Hematopoietic multipotent progenitor cell (in vitro differentiated cells): ENCODE results near the gene FARSB. TPM values are rescaled to one million over a fixed set of nuclear protein-coding genes. Genes with fewer than 3 reads are reported as not detected.

Experiments
- DNase-seq, 3 donors: peaks; one replicate each; pipeline ENCODE4 v3.0.0-alpha.2; 2011 to 2015; ENCODE audit warnings: low read depth in 2 of 3, low spot score in 2 of 3
- total RNA-seq: library from RNA; depleted of rRNA; stranded (reverse); fragments of >200 nt; gene quantifications from one replicate; pipeline ENCODE4 v1.2.3, GENCODE V29; 2012

Gene FARSB
- total RNA-seq, 1 donor, result 7.0 TPM

DNA sequence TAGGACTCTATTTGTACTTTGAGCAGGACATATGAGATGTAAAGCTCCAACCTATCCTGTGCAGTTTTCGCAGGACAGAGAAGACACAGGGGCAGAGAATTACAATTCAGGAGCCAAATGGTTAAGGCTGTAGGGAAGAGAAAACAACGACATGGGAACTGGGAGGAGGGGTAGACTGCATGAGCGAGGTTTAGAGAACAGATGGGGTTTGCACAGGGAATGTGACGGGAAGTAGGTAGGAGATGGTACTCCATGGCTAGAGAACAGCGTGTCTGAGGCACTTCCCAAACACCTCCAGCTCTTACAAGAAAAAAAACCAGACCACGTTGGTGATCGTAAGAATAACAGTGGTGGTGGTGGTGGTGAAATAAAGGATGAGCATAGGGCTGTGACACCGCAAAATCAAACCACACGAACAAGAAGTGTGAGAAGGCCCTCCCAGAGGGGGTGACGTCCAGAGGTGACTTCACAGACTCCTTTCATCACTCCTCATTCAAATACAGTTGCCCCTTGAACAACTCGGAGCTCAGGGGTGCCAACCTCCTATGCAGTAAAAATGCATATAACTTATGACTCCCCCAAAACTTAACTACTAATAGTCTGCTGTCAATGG lies 92.7 kb downstream of the FARSB start:
- no peak for DNase-seq

DNA sequence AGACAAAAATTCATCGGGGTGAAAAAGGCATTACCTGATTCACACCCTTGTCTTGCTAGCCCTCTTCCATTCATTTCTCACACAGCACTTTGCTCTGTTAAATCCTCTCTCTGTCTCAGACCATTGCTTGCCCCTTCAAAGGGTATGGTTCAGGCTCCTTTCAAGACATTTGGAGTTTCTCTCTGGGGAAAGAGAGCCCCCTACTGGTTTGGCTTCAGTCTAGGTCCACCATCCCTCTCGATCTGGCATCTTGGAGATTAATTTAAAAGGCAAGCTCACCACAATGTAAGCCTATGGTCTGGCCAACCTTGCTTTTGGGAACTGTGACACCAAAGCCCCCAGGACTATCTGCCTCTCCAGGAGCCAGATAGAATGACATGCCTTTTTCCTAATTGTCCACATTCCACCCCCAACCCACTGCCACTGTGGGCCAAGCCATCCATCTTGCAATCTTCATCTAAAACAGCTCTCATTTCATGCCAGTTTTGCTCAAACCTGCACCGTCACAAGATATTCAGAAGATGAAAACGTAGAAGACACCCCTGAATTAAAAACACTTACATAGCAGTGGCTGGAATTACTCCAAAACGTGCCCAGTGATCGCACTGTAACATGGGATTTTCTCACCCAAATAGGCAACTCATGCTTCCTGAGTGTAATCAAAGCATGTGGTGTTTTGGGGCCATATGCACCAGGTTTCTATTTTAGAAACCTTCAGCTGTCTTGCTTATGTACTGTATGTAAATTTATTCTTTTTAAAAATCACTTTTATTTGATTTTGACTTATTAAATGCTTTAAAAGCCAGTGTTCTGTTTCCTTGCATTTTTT lies 93.9 kb downstream of the FARSB start:
- DNase-seq, result peak; percentile 5 to 77 (median 53)

DNA sequence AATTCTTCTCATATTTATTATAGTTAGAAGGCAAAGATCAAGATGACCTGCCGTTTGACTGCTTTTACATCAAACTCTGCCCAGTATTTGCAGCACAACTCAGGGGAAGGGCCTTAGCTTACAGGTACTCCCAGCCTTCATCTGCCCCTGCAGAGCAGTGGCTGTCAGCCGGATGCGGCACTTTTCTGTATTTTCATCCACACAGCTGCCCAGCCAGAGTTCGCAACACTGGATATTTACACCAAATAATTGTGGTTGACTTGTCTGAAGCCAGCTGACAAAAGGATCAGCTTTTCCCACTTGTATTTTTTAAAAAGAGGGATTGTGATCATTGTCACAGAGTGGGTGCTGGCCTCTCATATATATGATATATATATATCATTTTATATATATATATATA lies 94.7 kb downstream of the FARSB start:
- no peak for DNase-seq

DNA sequence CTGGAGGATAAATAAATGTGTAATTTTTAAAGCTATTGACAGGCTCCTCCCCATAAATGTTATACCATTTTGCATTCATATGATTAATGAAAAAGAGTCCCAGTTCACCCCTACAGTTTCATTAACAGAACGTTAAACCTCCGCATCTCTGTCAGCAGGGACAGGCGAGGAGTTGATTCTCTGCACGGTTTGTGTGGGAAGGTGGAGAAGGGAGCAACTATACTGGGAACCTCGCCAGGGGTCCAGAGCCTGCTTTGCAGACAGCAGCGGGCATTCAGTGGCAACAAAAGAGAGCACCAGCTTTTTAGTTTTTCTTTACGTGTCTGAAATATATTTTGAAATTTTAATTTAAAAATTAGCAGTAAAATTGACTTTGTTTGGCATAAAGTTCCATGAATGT lies 101.4 kb downstream of the FARSB start:
- no peak for DNase-seq

DNA sequence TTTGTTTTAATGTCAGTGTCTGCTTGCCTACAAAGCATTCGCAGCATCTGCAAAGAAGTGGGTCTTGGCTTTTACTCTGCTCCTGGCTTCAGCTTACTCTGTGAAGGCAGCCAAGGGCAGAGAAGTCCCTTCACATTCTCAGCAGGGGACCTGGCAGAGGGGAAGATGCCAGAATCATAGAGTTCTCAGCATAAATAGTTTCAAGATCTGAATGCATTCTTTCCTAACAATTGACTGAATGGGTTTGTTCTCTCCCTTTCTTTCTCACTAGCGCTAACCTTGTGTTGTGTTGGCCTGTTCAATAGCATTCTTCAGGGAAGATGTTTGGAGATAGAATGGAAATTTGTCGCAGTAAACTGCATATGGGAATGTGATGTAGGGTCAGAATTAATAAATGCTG lies 106.9 kb downstream of the FARSB start:
- DNase-seq, result no peak

DNA sequence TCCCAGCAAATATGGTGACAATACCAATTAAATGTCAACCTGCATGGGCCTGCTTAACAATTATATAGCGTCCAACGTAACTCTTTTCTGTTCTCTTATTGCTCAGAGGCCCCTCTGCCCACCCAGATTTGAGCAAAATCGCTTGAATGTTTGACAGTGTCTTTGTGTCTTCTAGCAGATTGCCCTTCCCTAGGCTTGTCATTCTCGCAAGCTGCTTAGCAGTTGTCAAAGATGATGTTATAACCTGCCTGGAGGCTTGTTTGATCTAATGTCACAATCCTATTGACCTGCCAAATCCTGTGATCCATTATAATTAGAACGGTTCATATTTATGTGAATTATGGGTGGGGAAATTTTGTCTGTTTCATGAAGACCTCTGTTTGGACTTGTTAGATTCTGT lies 108.8 kb downstream of the FARSB start:
- no peak for DNase-seq

DNA sequence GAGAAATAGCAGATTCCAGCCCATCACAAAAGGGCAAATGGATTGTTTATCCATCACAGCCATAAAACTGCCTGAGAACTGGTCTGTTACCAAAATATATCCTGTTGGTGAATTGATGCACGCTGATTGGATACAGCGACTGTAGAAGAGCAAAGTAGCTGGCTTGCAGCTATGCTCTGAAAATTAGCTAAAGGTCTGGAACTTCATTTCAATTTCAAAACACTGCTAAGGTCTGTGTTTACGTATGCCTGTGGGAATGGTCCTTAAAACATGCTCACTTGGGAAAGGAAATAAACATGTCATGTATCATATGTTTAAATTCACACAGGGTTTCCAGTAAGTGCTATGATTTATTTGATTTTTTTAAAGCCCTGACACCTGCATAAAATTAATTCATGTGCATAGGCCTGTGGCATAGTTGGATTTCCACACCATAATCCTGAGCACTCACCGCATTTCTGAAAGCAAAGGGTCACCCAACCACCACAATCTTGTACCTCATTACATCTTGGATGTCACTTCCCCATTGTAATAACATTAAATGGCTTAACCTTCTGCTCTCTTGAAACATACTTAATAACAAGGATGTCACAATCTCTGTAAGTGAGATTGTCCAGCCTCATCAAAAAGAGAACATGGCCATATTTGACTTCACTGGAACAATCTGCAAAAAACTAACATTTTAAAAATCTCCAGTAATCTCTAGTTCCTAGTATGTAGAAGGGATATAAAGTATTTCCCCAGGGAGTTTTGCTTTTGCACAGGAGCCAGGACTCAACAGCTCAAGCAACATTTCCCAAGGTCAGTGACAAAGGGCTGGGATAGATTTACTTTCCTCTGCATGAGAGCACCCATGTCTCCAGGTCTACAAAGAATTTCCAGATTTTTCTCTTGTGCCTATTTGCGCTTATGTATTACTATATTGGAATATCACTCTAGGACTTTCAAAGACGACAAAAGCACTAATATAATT lies 109.8 kb downstream of the FARSB start:
- no peak for DNase-seq

DNA sequence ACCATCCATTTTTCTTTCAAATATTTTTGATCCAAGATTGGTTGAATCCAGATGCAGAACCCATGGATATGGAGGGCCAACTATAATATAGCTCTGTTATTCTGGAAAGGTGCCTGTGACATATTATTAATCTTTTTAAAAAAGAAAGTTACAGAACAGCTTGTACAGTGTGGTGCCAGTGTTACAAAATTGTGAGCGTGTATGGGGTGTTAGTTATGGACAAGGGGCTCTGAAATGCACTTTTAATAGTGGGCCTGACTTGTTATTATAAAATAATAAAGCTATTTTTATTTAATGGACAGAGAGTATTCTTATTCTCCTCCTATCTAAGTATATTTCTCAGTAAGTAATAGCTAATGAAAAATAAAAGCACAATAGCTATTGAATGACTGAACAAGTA lies 111.2 kb downstream of the FARSB start:
- DNase-seq, result no peak

DNA sequence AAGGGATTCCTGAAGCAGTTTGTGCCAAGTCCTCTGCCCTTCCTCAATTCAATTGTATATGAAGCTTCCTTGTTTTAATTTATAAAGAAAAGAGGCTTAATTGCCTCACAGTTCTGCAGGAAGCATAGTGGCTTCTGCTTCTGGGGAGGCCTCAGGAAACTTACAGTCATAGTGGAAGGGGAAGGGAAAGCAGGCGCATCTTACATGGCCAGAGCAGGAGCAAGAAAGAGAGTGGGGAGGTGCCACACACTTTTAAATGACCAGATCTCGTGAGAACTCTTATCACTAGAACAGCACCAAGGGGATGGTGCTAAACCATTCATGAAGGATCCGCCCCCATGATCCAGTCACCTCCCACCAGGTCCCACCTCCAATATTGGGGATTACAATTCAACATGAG lies 117.4 kb downstream of the FARSB start:
- no peak for DNase-seq

DNA sequence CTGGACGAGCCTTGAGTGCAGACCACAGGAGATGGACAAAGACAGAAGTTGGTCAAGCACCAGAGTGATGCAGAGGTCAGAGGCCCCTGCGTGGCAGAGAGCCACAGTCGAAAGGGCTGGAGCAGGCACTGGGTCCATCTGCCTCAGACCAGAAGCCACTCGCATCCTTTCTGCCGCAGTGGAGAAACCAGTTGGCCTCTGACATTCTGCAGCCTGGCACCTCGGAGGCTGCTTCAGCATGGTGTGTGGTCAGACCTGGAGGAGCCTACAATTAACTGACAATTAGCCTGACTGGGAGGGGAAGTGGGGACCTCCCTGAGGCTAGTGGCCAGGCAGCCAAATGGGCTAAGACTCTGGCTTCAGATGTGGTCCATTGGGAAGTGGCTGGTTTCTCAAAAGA lies 120.4 kb downstream of the FARSB start:
- DNase-seq, result no peak

DNA sequence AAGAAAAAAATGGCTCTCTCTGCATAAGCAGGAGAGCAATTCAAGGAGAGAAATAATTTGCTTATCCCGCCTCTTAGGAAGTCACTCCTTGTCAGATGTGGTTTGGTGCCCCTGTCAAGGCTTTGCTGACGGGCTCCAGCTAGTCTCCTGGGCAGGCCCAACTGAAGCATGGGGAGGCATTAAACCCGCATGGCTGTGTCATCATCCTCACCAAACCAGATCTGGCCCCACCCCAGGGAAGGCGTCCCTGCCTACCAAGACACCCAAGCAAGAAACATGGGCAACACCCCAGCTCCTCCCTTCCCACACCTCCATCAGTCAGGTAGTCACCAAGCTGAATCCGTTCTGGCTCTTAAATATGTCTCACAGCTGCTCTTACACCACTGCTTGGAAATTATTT lies 123.6 kb downstream of the FARSB start:
- no peak for DNase-seq

DNA sequence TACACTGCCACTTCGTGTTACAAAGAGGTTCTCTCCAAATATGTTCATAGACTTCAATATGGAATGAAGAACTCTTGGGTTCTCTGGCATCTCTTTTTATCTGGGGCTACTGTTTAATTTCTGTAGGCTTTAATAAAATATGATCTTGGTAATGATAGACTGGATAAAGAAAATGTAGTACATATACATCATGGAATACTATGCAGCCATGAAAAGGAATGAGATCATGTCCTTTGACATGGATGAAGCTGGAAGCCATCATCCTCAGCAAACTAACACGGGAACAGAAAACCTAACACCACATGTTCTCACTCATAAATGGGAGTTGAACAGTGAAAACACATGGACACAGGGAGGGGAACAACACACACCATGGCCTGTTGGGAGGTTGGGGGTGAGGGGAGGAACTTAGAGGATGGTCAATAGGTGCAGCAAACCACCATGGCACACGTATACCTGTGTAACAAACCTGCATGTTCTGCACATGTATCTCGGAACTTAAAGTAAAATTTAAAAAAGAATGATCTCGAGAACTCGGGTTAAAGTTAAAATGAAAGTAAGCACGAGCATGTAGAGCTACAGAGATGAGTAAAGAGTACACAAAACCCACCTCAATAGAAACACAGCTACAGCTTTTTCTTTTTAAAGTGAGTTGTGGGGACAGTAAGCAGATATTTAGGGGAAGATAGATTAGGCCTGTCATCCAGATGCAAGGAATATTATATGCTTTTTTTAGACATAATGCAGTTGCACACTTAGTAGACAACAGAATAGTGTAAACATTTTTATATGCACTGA lies 129.2 kb downstream of the FARSB start:
- DNase-seq, result no peak

DNA sequence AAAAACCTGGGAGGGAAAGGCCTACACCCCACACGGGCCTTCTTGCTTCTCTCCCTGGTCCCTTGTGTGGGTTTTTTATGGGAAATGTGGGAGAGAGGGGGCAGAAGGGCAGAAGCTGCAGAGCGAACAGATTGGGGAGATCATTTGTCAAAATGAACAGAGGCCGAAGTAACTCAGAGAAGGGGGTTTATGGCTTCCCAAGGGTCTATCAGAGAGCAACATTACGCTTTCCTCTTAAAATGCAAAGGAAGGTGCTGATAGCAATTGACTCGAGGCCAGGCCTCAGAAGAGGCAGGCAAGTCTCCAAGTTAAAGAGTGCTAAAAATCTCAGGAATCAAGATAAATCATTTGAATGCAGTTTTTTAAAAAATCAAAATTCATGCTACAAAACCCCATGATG lies 130.1 kb downstream of the FARSB start:
- no peak for DNase-seq

DNA sequence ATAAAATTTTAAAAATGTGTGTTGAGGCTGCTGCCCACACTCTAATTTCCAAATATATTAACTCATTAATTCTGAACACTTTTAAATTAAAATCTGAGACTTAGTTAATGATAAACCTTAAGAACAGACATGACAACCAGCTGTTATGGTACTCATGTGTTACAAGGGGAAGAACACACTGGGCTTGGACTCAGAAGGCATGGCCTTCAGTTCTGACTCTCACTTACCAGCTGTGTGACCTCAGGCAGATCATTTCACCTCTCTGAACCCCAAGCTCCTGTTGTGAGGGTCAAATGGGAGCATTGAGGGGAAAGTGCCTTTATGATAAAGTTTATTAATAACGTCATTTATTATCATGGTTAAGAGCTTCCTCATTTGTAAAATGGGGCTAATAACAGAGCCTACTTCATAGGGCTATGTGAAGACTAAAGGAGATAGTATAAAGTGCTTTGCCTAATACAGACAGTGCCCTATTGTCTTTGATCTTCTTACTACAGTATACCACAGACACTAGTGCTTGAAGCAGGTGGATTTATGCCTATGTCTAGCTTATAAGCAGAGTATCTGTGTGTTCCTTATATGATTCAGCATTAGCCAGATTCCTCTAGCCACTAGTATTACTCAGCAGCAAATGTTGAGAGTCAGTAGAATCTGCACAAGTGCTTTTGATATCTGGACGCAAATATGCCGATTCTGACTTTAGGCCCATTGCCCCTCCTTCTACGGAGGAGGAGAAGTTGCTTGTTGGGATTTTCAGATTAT lies 131.9 kb downstream of the FARSB start:
- no peak for DNase-seq

DNA sequence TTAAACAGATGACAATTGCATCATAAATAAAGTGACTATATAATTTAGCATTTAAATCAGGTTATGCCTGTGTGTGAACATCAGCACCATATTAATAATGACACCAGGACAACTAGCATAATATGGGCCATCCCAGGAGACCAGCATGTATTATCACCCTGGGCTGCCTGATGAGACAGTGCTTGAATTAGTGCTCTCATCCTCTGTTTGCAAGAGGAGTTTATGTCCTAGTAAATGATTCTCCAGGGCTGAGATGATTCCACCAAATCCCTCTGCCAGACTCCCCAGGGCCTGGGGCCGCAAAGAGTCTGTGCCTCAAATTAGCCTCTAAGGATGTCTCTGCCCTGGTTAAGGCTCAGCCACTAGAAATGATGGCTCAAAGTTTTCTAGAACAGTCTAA lies 133.8 kb downstream of the FARSB start:
- DNase-seq, result no peak

DNA sequence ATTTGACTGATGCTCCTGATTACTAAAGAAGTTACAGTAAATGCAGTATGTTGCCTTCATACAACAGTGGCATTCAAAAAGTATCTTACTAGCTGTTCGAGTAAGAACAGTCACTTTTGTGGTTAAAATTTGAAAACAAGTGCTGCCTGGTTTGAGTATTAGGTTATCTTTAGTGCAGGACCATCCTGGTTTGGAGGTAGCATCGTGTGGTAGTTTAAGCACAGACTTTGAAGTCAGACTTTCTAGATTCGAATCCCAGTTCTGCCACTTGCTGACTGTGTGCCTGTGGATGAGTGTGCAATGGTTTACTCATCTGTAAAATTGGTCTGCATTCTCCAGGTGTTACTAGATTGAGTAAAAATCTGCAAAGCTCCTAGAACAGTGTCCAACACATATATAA lies 134.8 kb downstream of the FARSB start:
- DNase-seq, result no peak
